Testis (tissue), 2 donors: Measurements from ENCODE around the gene HMCN1.

Source experiments
- POLR2A ChIP-seq: fragments of 450-650 bp; IDR thresholded peaks from one replicate; pipeline ENCODE4 v1.6.1; 2017; ENCODE audit warnings: antibody characterized with exemption, mild to moderate bottlenecking, moderate library complexity
- TF ChIP-seq, protein P1 (sequence below), 3 experiments: fragments of 450-650 bp in 2 of 3; fragments of 200-600 bp in 1 of 3; sonication (generic) in 1 of 3; IDR thresholded peaks; one replicate each; pipeline ENCODE4 v1.5.1; 2016 to 2019; ENCODE audit warnings: antibody characterized with exemption in 3 of 3, mild to moderate bottlenecking in 2 of 3, moderate library complexity in 1 of 3

DNA sequence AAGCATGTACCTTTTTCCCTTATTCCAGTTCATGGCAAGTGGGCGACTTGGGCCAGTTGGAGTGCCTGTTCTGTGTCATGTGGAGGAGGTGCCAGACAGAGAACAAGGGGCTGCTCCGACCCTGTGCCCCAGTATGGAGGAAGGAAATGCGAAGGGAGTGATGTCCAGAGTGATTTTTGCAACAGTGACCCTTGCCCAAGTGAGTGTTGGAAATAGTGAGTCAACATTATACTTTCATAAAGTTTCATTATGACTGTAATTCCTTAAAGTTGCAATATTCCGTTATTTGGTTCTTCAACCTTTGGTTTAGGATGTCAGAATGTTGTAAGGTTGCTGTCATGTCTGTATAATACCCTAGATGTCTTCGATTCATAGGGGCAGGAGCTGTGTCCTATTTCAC, 410.3 kb downstream of the HMCN1 start:
- TF ChIP-seq, protein P1, sequence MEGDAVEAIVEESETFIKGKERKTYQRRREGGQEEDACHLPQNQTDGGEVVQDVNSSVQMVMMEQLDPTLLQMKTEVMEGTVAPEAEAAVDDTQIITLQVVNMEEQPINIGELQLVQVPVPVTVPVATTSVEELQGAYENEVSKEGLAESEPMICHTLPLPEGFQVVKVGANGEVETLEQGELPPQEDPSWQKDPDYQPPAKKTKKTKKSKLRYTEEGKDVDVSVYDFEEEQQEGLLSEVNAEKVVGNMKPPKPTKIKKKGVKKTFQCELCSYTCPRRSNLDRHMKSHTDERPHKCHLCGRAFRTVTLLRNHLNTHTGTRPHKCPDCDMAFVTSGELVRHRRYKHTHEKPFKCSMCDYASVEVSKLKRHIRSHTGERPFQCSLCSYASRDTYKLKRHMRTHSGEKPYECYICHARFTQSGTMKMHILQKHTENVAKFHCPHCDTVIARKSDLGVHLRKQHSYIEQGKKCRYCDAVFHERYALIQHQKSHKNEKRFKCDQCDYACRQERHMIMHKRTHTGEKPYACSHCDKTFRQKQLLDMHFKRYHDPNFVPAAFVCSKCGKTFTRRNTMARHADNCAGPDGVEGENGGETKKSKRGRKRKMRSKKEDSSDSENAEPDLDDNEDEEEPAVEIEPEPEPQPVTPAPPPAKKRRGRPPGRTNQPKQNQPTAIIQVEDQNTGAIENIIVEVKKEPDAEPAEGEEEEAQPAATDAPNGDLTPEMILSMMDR (IDR thresholded peaks at IDR 0.05): no peak
- no peak for TF ChIP-seq POLR2A
